Endothelial cell of umbilical vein (primary cell): Measurements from ENCODE around the gene COQ9. TPM values are rescaled to one million over a fixed set of nuclear protein-coding genes. Genes with fewer than 3 reads are reported as not detected.

Experiments used
- BruUV-seq: library from RNA; stranded (reverse); fragments of 400-500 nt; replicated peaks from 2 replicates; lab custom pipeline; 2021; lab: Mats Ljungman, UMichigan
- CTCF ChIA-PET: fragments of 300-600, 350-600 bp; sonication (Branson Sonifier 250); formaldehyde crosslinking; loops from one replicate; lab custom pipeline; 2021; ENCODE audit warnings: antibody characterized with exemption, inconsistent platforms; lab: Charles Lee
- POLR2A ChIA-PET: fragments of 300-600, 350-600 bp; sonication (Branson Sonifier 250); formaldehyde crosslinking; loops from one replicate; lab custom pipeline; 2021; ENCODE audit warnings: antibody characterized with exemption, inconsistent platforms; lab: Charles Lee
- DNase-seq: peaks from one replicate; pipeline ENCODE4 v3.0.0-alpha.2; 2011; ENCODE audit warnings: low read depth, low spot score
- FAIRE-seq: peaks from 2 replicates; lab custom pipeline; 2011; peaks lifted over from hg19 to GRCh38; lab: Jason Lieb, UNC
- H2AFZ ChIP-seq: 2 replicates; pipeline ENCODE4 v1.6.0; 2012; ENCODE audit warnings: low read depth, low read length, control low read depth, inconsistent platforms
- H3K27ac ChIP-seq: 2 replicates; pipeline ENCODE4 v1.5.1; 2011; ENCODE audit warnings: low read depth, mild to moderate bottlenecking, control low read depth, low read length, moderate library complexity; ENCODE audit not compliant: insufficient read depth
- H3K27me3 ChIP-seq, 2 experiments: 2 replicates each; pipeline versions ENCODE4 v1.6.0 to v1.6.1; 2011; ENCODE audit warnings: low read length in 2 of 2, mixed read lengths in 1 of 2; ENCODE audit not compliant: control insufficient read depth in 2 of 2, insufficient read depth in 2 of 2
- H3K36me3 ChIP-seq, 2 experiments: 2 replicates in 1 of 2; 3 replicates in 1 of 2; pipeline ENCODE4 v1.5.1; 2011; ENCODE audit warnings: low read length in 2 of 2, mild to moderate bottlenecking in 1 of 2, moderate library complexity in 1 of 2; ENCODE audit not compliant: control insufficient read depth in 2 of 2, insufficient read depth in 2 of 2; ENCODE audit errors: extremely low read depth in 1 of 2
- H3K4me1 ChIP-seq: 3 replicates; pipeline ENCODE4 v1.5.1; 2011; ENCODE audit warnings: mild to moderate bottlenecking, low read length; ENCODE audit not compliant: control insufficient read depth, insufficient read depth; ENCODE audit errors: extremely low read depth
- H3K4me2 ChIP-seq: 2 replicates; pipeline ENCODE4 v1.6.1; 2011; ENCODE audit warnings: low read length, control low read depth, mixed read lengths; ENCODE audit not compliant: insufficient read depth
- H3K4me3 ChIP-seq, 3 experiments: fragments of 200-600 bp in 1 of 3; sonication (generic), shearing (Covaris generic) in 1 of 3; replicated peaks in 1 of 3; 2 replicates each; pipeline ENCODE4 v1.5.1; 2011 to 2016; ENCODE audit warnings: control low read depth in 3 of 3, low read length in 3 of 3, mild to moderate bottlenecking in 2 of 3, inconsistent platforms in 1 of 3, low read depth in 1 of 3, moderate library complexity in 1 of 3; ENCODE audit not compliant: insufficient read depth in 1 of 3
- H3K79me2 ChIP-seq: 2 replicates; pipeline ENCODE4 v1.6.0; 2012; ENCODE audit warnings: low read length, inconsistent platforms; ENCODE audit not compliant: control insufficient read depth, insufficient read depth
- H3K9ac ChIP-seq: replicated peaks from 2 replicates; pipeline ENCODE3; 2011; ENCODE audit warnings: low read length, control low read depth; ENCODE audit not compliant: insufficient read depth; ENCODE audit errors: extremely low read depth
- H3K9me1 ChIP-seq: replicated peaks from 3 replicates; pipeline ENCODE4 v1.6.0; 2011; ENCODE audit warnings: mild to moderate bottlenecking, low read length; ENCODE audit not compliant: control insufficient read depth, insufficient read depth; ENCODE audit errors: extremely low read depth
- H3K9me3 ChIP-seq: replicated peaks from 2 replicates; pipeline ENCODE4 v1.5.1; 2012; ENCODE audit warnings: low read length, inconsistent platforms; ENCODE audit not compliant: control insufficient read depth, insufficient read depth
- H4K20me1 ChIP-seq: replicated peaks from 2 replicates; pipeline ENCODE3; 2011; ENCODE audit warnings: mild to moderate bottlenecking, low read length; ENCODE audit not compliant: control insufficient read depth, insufficient read depth; ENCODE audit errors: extremely low read depth
- FOS ChIP-seq: IDR thresholded peaks from 2 replicates; pipeline ENCODE4 v1.6.1; 2011; ENCODE audit warnings: mild to moderate bottlenecking, low read length, moderate library complexity, borderline replicate concordance; ENCODE audit not compliant: insufficient read depth
- GATA2 ChIP-seq: IDR thresholded peaks from 2 replicates; pipeline ENCODE4 v1.7.0; 2011; ENCODE audit warnings: low read depth, mild to moderate bottlenecking, moderate library complexity, mixed read lengths, low read length; ENCODE audit not compliant: insufficient read length, insufficient read depth
- MYC ChIP-seq: IDR thresholded peaks from one replicate; pipeline ENCODE4 v1.6.1; 2011; ENCODE audit warnings: mild to moderate bottlenecking, low read depth, low read length
- POLR2A ChIP-seq: IDR thresholded peaks from 2 replicates; pipeline ENCODE4 v1.6.1; 2012; ENCODE audit warnings: low read depth, mild to moderate bottlenecking, control low read depth, low read length
- POLR2AphosphoS5 ChIP-seq: IDR thresholded peaks from 2 replicates; pipeline ENCODE4 v1.6.1; 2012; ENCODE audit warnings: low read depth, mild to moderate bottlenecking, control low read depth, low read length, moderate library complexity; ENCODE audit not compliant: insufficient read depth
- dilution Hi-C: fragments of 300-500 bp; cut with MboI; formaldehyde crosslinking; loops from one replicate; pipeline ENCODE4 v1.15.0; 2019; ENCODE audit warnings: low sequenced_read_pairs; ENCODE audit not compliant: extremely low pct_ligation_motif_present
- intact Hi-C: fragments of 100-400 bp; cut with micrococcal nuclease; formaldehyde crosslinking; loops from one replicate; pipeline ENCODE4 v1.10.0; 2022
- polyA plus RNA-seq, 4 experiments: library from polyadenylated mRNA; depleted of rRNA in 3 of 4; stranded (reverse) in 3 of 4; unstranded in 1 of 4; fragments of >200 nt; gene quantifications; 2 replicates each; pipeline versions ENCODE4 v1.2.1 to v1.2.3, GENCODE V29; 2011 to 2012; ENCODE audit warnings: missing spikeins in 1 of 4
- total RNA-seq: library from RNA; stranded (reverse); gene quantifications from 2 replicates; pipeline ENCODE4 v1.2.3, GENCODE V29; 2021
- TF ChIP-seq, protein P1 (sequence below), 2 donors: IDR thresholded peaks; 1 replicate in 1 of 2; 2 replicates in 1 of 2; pipeline ENCODE4 v1.5.1; 2011; ENCODE audit warnings: low read length in 2 of 2, mild to moderate bottlenecking in 2 of 2, moderate library complexity in 2 of 2, control low read depth in 1 of 2, inconsistent platforms in 1 of 2, low read depth in 1 of 2; ENCODE audit not compliant: insufficient read depth in 1 of 2; ENCODE audit errors: extremely low read depth in 1 of 2

COQ9 gene
- total and polyA plus RNA-seq, 2 donors (not counting 3 experiments of a cell fraction or from before 2014, with no cell fraction given): 42.5 to 78.3 TPM

DNA sequence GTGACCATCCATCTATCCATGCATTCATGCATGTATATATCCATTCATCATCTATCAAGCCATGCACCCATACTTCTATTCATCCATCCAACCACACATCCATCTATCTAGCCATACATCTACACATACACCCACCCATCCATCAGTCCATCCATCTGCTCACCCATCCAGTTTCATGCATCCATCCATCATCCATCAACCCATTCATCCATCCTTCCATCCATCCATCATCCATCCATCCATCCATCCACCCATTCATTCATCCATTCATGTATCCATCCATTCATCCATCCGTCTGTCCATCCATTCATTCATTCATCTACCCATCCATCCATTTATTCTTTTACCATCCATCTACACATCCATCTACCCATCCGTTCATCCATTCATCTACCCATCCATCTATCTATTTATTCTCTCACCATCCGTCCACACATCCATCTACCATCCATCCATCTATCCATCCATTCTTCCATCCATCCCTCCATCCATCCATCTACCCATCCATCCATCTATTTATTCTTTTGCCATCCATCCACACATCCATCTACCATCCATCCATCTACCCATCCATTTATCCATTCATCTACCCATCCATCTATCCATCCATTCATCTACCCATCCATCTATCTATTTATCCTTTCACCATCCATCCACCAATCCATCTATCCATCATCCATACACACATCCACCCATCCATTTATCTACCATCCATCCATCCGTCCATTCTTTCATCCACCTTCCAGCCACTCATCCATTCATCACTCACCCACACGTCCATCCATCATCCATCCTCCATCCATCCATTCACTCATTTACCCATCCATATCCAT is 39.5 kb upstream of the COQ9 start:
- ChIA-PET POLR2A (no interaction called here), CTCF (no interaction called here)
- Histone ChIP-seq H3K27me3 (peaks cover 0 to 2% of the 10 kb centered on the region in 2 experiments), H3K9ac (no peak overlapping the region), H3K4me3 (no peak overlapping the region), H3K36me3 (no peaks in the 10 kb centered on the region), H3K79me2 (no peaks in the 10 kb centered on the region), H3K9me3 (no peaks in the 10 kb centered on the region), H4K20me1 (no peaks in the 10 kb centered on the region), H3K9me1 (no peaks in the 10 kb centered on the region), H3K27ac (no peak overlapping the region), H3K4me1 (peaks cover 10% of the 10 kb centered on the region), H2AFZ (no peak overlapping the region), H3K4me2 (no peak overlapping the region)
- dilution Hi-C loops: loop anchor here (25.0 kb wide), 1 partner anchor 95 kb away; no protein-coding TSS in a partner anchor
- TF ChIP-seq GATA2: no peak
- TF ChIP-seq, protein P1, sequence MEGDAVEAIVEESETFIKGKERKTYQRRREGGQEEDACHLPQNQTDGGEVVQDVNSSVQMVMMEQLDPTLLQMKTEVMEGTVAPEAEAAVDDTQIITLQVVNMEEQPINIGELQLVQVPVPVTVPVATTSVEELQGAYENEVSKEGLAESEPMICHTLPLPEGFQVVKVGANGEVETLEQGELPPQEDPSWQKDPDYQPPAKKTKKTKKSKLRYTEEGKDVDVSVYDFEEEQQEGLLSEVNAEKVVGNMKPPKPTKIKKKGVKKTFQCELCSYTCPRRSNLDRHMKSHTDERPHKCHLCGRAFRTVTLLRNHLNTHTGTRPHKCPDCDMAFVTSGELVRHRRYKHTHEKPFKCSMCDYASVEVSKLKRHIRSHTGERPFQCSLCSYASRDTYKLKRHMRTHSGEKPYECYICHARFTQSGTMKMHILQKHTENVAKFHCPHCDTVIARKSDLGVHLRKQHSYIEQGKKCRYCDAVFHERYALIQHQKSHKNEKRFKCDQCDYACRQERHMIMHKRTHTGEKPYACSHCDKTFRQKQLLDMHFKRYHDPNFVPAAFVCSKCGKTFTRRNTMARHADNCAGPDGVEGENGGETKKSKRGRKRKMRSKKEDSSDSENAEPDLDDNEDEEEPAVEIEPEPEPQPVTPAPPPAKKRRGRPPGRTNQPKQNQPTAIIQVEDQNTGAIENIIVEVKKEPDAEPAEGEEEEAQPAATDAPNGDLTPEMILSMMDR (IDR thresholded peaks at IDR 0.05; ENCODE audit: extremely low read depth in 1 of 2, insufficient read depth in 1 of 2, low read depth in 1 of 2, low read length in 2 of 2): no peak
- TF ChIP-seq FOS: no peak
- TF ChIP-seq MYC: no peak
- TF ChIP-seq POLR2A: no peak
- no peak for TF ChIP-seq POLR2AphosphoS5
- intact Hi-C loops: no loop called here
- no TSS peak for BruUV-seq
- no peak for FAIRE-seq
- DNase-seq: no peak
